OCI-LY3 (cell line): ENCODE measurements around the gene MATN4.

Source experiments
- H2AFZ ChIP-seq: fragments of 200-600, 300-600 bp; shearing (Covaris generic); 2 replicates; pipeline ENCODE4 v1.6.0; 2014; ENCODE audit warnings: antibody characterized with exemption, low read depth, low read length
- H3K27ac ChIP-seq: fragments of 200-600, 300-600 bp; sonication (generic); 2 replicates; pipeline ENCODE4 v1.5.1; 2014; ENCODE audit warnings: mild to moderate bottlenecking, low read length, moderate library complexity, mixed read lengths
- H3K27me3 ChIP-seq: fragments of 200-600, 300-600 bp; sonication (generic); 2 replicates; pipeline ENCODE4 v1.6.1; 2014; ENCODE audit warnings: low read depth, low read length, mixed read lengths
- H3K36me3 ChIP-seq: fragments of 200-600, 300-600 bp; sonication (generic); replicated peaks from 2 replicates; pipeline ENCODE3; 2014; ENCODE audit warnings: low read depth, low read length, mixed read lengths
- H3K4me1 ChIP-seq: fragments of 300-600, 200-600 bp; sonication (generic); 2 replicates; pipeline ENCODE4 v1.6.1; 2014; ENCODE audit warnings: low read length, mixed read lengths
- H3K4me2 ChIP-seq: fragments of 200-600, 300-600 bp; sonication (generic); 2 replicates; pipeline ENCODE4 v1.6.1; 2014; ENCODE audit warnings: low read length, mixed read lengths
- H3K4me3 ChIP-seq: fragments of 300-600, 200-600 bp; sonication (generic); 2 replicates; pipeline ENCODE4 v1.5.1; 2014; ENCODE audit warnings: antibody characterized with exemption, mild to moderate bottlenecking, low read length, moderate library complexity
- H3K79me2 ChIP-seq: fragments of 300-600, 200-600 bp; shearing (Covaris generic); 2 replicates; pipeline ENCODE4 v1.6.1; 2014; ENCODE audit warnings: mild to moderate bottlenecking, low read length, mixed read lengths
- H3K9ac ChIP-seq: fragments of 300-600, 200-600 bp; shearing (Covaris generic); 2 replicates; pipeline ENCODE4 v1.6.0; 2014; ENCODE audit warnings: mild to moderate bottlenecking, low read length, moderate library complexity
- H3K9me3 ChIP-seq: fragments of 200-600, 300-600 bp; shearing (Covaris generic); 2 replicates; pipeline ENCODE4 v1.6.1; 2014; ENCODE audit warnings: low read length, mixed read lengths; ENCODE audit not compliant: insufficient read depth
- H4K20me1 ChIP-seq: fragments of 200-600, 300-600 bp; sonication (generic); 2 replicates; pipeline ENCODE4 v1.6.1; 2016; ENCODE audit warnings: low read length, mixed read lengths; ENCODE audit not compliant: insufficient read depth
- CTCF ChIP-seq: fragments of 200-600, 300-600 bp; sonication (generic); IDR thresholded peaks from 2 replicates; pipeline ENCODE4 v1.5.1; 2014; ENCODE audit warnings: antibody characterized with exemption, low read length, low read depth
- EZH2phosphoT487 ChIP-seq: fragments of 200-600 bp; shearing (Covaris generic); IDR thresholded peaks from 2 replicates; pipeline ENCODE4 v1.6.1; 2018; ENCODE audit warnings: antibody characterized with exemption, mixed run types, low read depth

The MATN4 gene

GRCh38 chr20:45318948-45319347, 10.8 kb upstream of the MATN4 start:
- no peaks in the 10 kb centered on the region for H3K79me2 ChIP-seq
- peaks cover 9% of the 10 kb centered on the region for H3K27me3 ChIP-seq
- no peak overlapping the region for H3K9ac ChIP-seq
- H2AFZ ChIP-seq = no peak overlapping the region
- TF ChIP-seq CTCF (no peak), EZH2phosphoT487 (no peak)
- no peaks in the 10 kb centered on the region for H4K20me1 ChIP-seq
- H3K4me1 ChIP-seq = peaks cover 38% of the 10 kb centered on the region
- no peaks in the 10 kb centered on the region for H3K9me3 ChIP-seq
- no peak overlapping the region for H3K4me3 ChIP-seq
- H3K36me3 ChIP-seq = no peaks in the 10 kb centered on the region
- no peak overlapping the region for H3K27ac ChIP-seq
- no peak overlapping the region for H3K4me2 ChIP-seq

GRCh38 chr20:45318386-45318939, 10.4 kb upstream of the MATN4 start:
- Histone ChIP-seq H3K9ac (no peak overlapping the region), H3K4me1 (peaks cover 38% of the 10 kb centered on the region), H3K4me3 (no peak overlapping the region), H3K27ac (no peak overlapping the region), H2AFZ (no peak overlapping the region), H3K27me3 (peaks cover 9% of the 10 kb centered on the region), H4K20me1 (no peaks in the 10 kb centered on the region), H3K4me2 (no peak overlapping the region), H3K9me3 (no peaks in the 10 kb centered on the region), H3K79me2 (no peaks in the 10 kb centered on the region), H3K36me3 (no peaks in the 10 kb centered on the region)
- no peak for TF ChIP-seq CTCF
- no peak for TF ChIP-seq EZH2phosphoT487

GRCh38 chr20:45317826-45318225, 9.7 kb upstream of the MATN4 start:
- no peak overlapping the region for H3K27ac ChIP-seq
- H2AFZ ChIP-seq = no peak overlapping the region
- no peak overlapping the region for H3K9ac ChIP-seq
- TF ChIP-seq EZH2phosphoT487 = no peak
- H3K4me3 ChIP-seq = no peak overlapping the region
- H3K79me2 ChIP-seq = no peaks in the 10 kb centered on the region
- H3K27me3 ChIP-seq = peaks cover 9% of the 10 kb centered on the region
- H3K9me3 ChIP-seq = no peaks in the 10 kb centered on the region
- no peaks in the 10 kb centered on the region for H4K20me1 ChIP-seq
- H3K4me1 ChIP-seq = peaks cover 33% of the 10 kb centered on the region
- H3K36me3 ChIP-seq = no peaks in the 10 kb centered on the region
- no peak overlapping the region for H3K4me2 ChIP-seq

- no peaks in the 10 kb centered on the region for H3K9me3 ChIP-seq
- no peak overlapping the region for H2AFZ ChIP-seq
- no peaks in the 10 kb centered on the region for H3K79me2 ChIP-seq
- TF ChIP-seq EZH2phosphoT487 = no peak
- TF ChIP-seq CTCF = no peak
- H3K4me2 ChIP-seq = no peak overlapping the region
- no peaks in the 10 kb centered on the region for H4K20me1 ChIP-seq
- no peaks in the 10 kb centered on the region for H3K36me3 ChIP-seq
- no peak overlapping the region for H3K4me3 ChIP-seq
- no peak overlapping the region for H3K9ac ChIP-seq
- H3K4me1 ChIP-seq = peaks cover 32% of the 10 kb centered on the region
- H3K27me3 ChIP-seq = peaks cover 9% of the 10 kb centered on the region
- no peak overlapping the region for H3K27ac ChIP-seq
Measured at GRCh38 chr20:45316150-45317080, 8.3 kb upstream of the MATN4 start.
